Small intestine (tissue), 7 donors: ENCODE measurements around the gene CTU2. TPM values are rescaled to one million over a fixed set of nuclear protein-coding genes. Genes with fewer than 3 reads are reported as not detected.

Experiments used
- DNase-seq, 2 donors: peaks; one replicate each; pipeline versions ENCODE4 v3.0.0 to v3.0.0-alpha.2; 2013
- FAIRE-seq: peaks from 2 replicates; lab custom pipeline; 2012; peaks lifted over from hg19 to GRCh38; lab: Jason Lieb, UNC
- H3K27ac ChIP-seq, 3 donors: one replicate each; pipeline ENCODE4 v1.5.1; 2013; ENCODE audit warnings: low read length in 2 of 3, mild to moderate bottlenecking in 2 of 3, control low read depth in 1 of 3, inconsistent platforms in 1 of 3, low read depth in 1 of 3, moderate library complexity in 1 of 3
- H3K27me3 ChIP-seq, 3 donors: one replicate each; pipeline ENCODE4 v1.6.1; 2013; ENCODE audit warnings: low read length in 3 of 3, inconsistent platforms in 1 of 3; ENCODE audit not compliant: control insufficient read depth in 3 of 3, insufficient read depth in 3 of 3
- H3K36me3 ChIP-seq, 3 donors: one replicate each; pipeline ENCODE4 v1.6.1; 2013; ENCODE audit warnings: low read length in 3 of 3, inconsistent platforms in 1 of 3, low read depth in 1 of 3, mild to moderate bottlenecking in 1 of 3, moderate library complexity in 1 of 3; ENCODE audit not compliant: control insufficient read depth in 3 of 3, insufficient read depth in 2 of 3
- H3K4me1 ChIP-seq, 3 donors: one replicate each; pipeline ENCODE4 v1.6.1; 2013; ENCODE audit warnings: low read length in 2 of 3, inconsistent platforms in 1 of 3, low read depth in 1 of 3, mild to moderate bottlenecking in 1 of 3, moderate library complexity in 1 of 3; ENCODE audit not compliant: control insufficient read depth in 3 of 3, insufficient read depth in 2 of 3
- H3K4me3 ChIP-seq, 3 donors: one replicate each; pipeline ENCODE4 v1.5.1; 2013; ENCODE audit warnings: low read length in 3 of 3, control low read depth in 1 of 3, inconsistent platforms in 1 of 3, low read depth in 1 of 3, mild to moderate bottlenecking in 1 of 3, moderate library complexity in 1 of 3
- H3K9me3 ChIP-seq, 2 donors: one replicate each; pipeline ENCODE4 v1.6.1; 2013; ENCODE audit warnings: low read depth in 1 of 2, low read length in 1 of 2; ENCODE audit not compliant: control insufficient read depth in 2 of 2, insufficient read depth in 1 of 2
- WGBS, 3 donors: extraction: QIAGEN DNeasy Blood & Tissue Kit; methylation state at CpG; one replicate each; pipeline ENCODE4 v1.1.7; 2013; 5-methylcytosine and 5-hydroxymethylcytosine counted together
- polyA plus RNA-seq, 4 donors: library from polyadenylated mRNA; stranded (reverse) in 3 of 4; unstranded in 1 of 4; fragments of 200-250 nt in 3 of 4; fragments of 120-200 nt in 1 of 4; gene quantifications; one replicate each; pipeline versions ENCODE4 v1.2.1 to v1.2.3, GENCODE V29; 2013
- donor health status: healthy with polysubstance abuse.
- donor health status: control.
- donor health status: control.
- donor health status: Bipolar disorder and iron deficiency.
- donor health status: healthy.

Gene CTU2
- polyA plus RNA-seq, 4 donors, result 7.8 to 15.0 (median 11.2) TPM

GRCh38 chr16:88701581-88702370, 4.5 kb upstream of the CTU2 start:
- DNase-seq, result no peak
- Histone ChIP-seq H3K36me3 (peaks cover 4 to 61% (median 4%) of the 10 kb centered on the region in 3 donors), H3K4me1 (peaks cover 0 to 10% (median 0%) of the 10 kb centered on the region in 3 donors), H3K27me3 (no peaks in the 10 kb centered on the region), H3K9me3 (no peaks in the 10 kb centered on the region), H3K4me3 (peak overlapping the region in 2 of 3 donors; percentile 26 to 42), H3K27ac (peak overlapping the region in 2 of 3 donors; percentile 81 to 91)
- WGBS, 3 donors, result 59 to 86% (median 70%) methylated on average over 28 to 30 of the region's 30 CpGs
- FAIRE-seq, result no peak

GRCh38 chr16:88702371-88703210, 3.7 kb upstream of the CTU2 start:
- peak overlapping the region in 2 of 3 donors; percentile 71 to 91 for H3K27ac ChIP-seq
- no peak for FAIRE-seq
- H3K9me3 ChIP-seq, result no peaks in the 10 kb centered on the region
- no peaks in the 10 kb centered on the region for H3K27me3 ChIP-seq
- H3K4me1 ChIP-seq, result peaks cover 0 to 17% (median 0%) of the 10 kb centered on the region in 3 donors
- DNase-seq, result no peak
- H3K4me3 ChIP-seq, result peak overlapping the region in 1 of 3 donors; percentile 42
- 69 to 84% (median 77%) methylated on average over 29 to 31 of the region's 31 CpGs for WGBS, 3 donors
- peaks cover 0 to 54% (median 0%) of the 10 kb centered on the region in 3 donors for H3K36me3 ChIP-seq

- Histone ChIP-seq H3K27me3 (no peaks in the 10 kb centered on the region), H3K4me3 (peak overlapping the region in 2 of 3 donors; percentile 9 to 42), H3K4me1 (peaks cover 0 to 17% (median 0%) of the 10 kb centered on the region in 3 donors), H3K36me3 (peaks cover 0 to 49% (median 0%) of the 10 kb centered on the region in 3 donors), H3K27ac (peak overlapping the region in 2 of 3 donors; percentile 71 to 91), H3K9me3 (no peaks in the 10 kb centered on the region)
- no peak for FAIRE-seq
- WGBS, 3 donors, result 62 to 77% (median 67%) methylated on average over 22 to 26 of the region's 26 CpGs
- DNase-seq, result peak in 1 of 2 donors; percentile 50
These were observed 2.6 kb upstream of the CTU2 start for GRCh38 chr16:88703486-88704309.

- DNase-seq, result peak in 1 of 2 donors; percentile 28
- Histone ChIP-seq H3K27ac (peak overlapping the region in 2 of 3 donors; percentile 49 to 91), H3K36me3 (peaks cover 0 to 47% (median 3%) of the 10 kb centered on the region in 3 donors), H3K9me3 (no peaks in the 10 kb centered on the region), H3K27me3 (no peaks in the 10 kb centered on the region), H3K4me1 (peaks cover 0 to 17% (median 0%) of the 10 kb centered on the region in 3 donors), H3K4me3 (peak overlapping the region; percentile 48 to 91 (median 76))
- 19 to 26% (median 22%) methylated on average over 9 of the region's 9 CpGs for WGBS, 3 donors
- no peak for FAIRE-seq
These were observed 1.1 kb upstream of the CTU2 start for GRCh38 chr16:88705076-88705684.

- FAIRE-seq (no peak), DNase-seq (no peak)
- 0 to 1% (median 0%) methylated on average over 33 to 57 of the region's 57 CpGs for WGBS, 3 donors
These were observed 488 bp upstream of the CTU2 start for GRCh38 chr16:88705801-88706228.

GRCh38 chr16:88706965-88707826, 893 bp downstream of the CTU2 start:
- FAIRE-seq (no peak), DNase-seq (no peak)
- Histone ChIP-seq H3K36me3 (peaks cover 0 to 38% (median 3%) of the 10 kb centered on the region in 3 donors), H3K27me3 (no peaks in the 10 kb centered on the region), H3K4me3 (peak overlapping the region; percentile 76 to 91 (median 77)), H3K4me1 (peaks cover 0 to 17% (median 0%) of the 10 kb centered on the region in 3 donors), H3K27ac (peak overlapping the region in 1 of 3 donors; percentile 91), H3K9me3 (no peaks in the 10 kb centered on the region)
- 31 to 36% (median 32%) methylated on average over 17 of the region's 17 CpGs for WGBS, 3 donors

More at GRCh38 chr16:88705801-88706228, 488 bp upstream of the CTU2 start:
- H3K4me1 ChIP-seq, result peaks cover 0 to 17% (median 0%) of the 10 kb centered on the region in 3 donors
- peaks cover 0 to 43% (median 3%) of the 10 kb centered on the region in 3 donors for H3K36me3 ChIP-seq
- H3K27ac ChIP-seq, result peak overlapping the region in 2 of 3 donors; percentile 82 to 91
- no peaks in the 10 kb centered on the region for H3K9me3 ChIP-seq
- peak overlapping the region; percentile 48 to 91 (median 76) for H3K4me3 ChIP-seq
- no peaks in the 10 kb centered on the region for H3K27me3 ChIP-seq

- Histone ChIP-seq H3K4me3 (no peak overlapping the region), H3K27ac (no peak overlapping the region), H3K27me3 (no peaks in the 10 kb centered on the region), H3K9me3 (no peaks in the 10 kb centered on the region), H3K4me1 (peaks cover 0 to 8% (median 0%) of the 10 kb centered on the region in 3 donors), H3K36me3 (peaks cover 3 to 47% (median 6%) of the 10 kb centered on the region in 3 donors)
- DNase-seq, result no peak
- FAIRE-seq, result no peak
- WGBS, 3 donors, result 75 to 82% (median 80%) methylated on average over 16 of the region's 16 CpGs
These were observed 4.3 kb downstream of the CTU2 start for GRCh38 chr16:88710556-88710955.
